Esophagus squamous epithelium (tissue), 4 donors: Measurements from ENCODE around the gene KAZN.

Experiments
- CTCF ChIP-seq, 6 experiments: fragments of 450-650 bp in 4 of 6; fragments of 200-600 bp in 2 of 6; sonication (generic) in 2 of 6; IDR thresholded peaks; one replicate each; pipeline ENCODE4 v1.5.1; 2016 to 2019; ENCODE audit warnings: antibody characterized with exemption in 6 of 6, mild to moderate bottlenecking in 4 of 6, moderate library complexity in 4 of 6
- POLR2A ChIP-seq, 4 donors: fragments of 450-650 bp; IDR thresholded peaks; one replicate each; pipeline ENCODE4 v1.6.1; 2017; ENCODE audit warnings: antibody characterized with exemption in 4 of 4, mild to moderate bottlenecking in 4 of 4, moderate library complexity in 3 of 4

- no peak for TF ChIP-seq CTCF (IDR thresholded peaks at IDR 0.05)
- TF ChIP-seq POLR2A (IDR thresholded peaks at IDR 0.05) = no peak
Measured at GRCh38 chr1:14768582-14769304, 170.3 kb downstream of the KAZN start.
